SK-N-SH treated with all-trans-retinoic acid at 6 μM for 48 hours (cell line): Measurements from ENCODE around the gene UVRAG.

Source experiments
- ATAC-seq: fragments of 200-7000 bp; cut with Tn5 transposase; 3 replicates; pipeline ENCODE4 v1.9.1; 2020; ENCODE audit warnings: mild to moderate bottlenecking, moderate library complexity
- ARNTL ChIP-seq: fragments of 450-650 bp; formaldehyde crosslinking; IDR thresholded peaks from 2 replicates; pipeline ENCODE4 v1.5.0; 2020; ENCODE audit warnings: low read depth, mild to moderate bottlenecking, moderate library complexity, borderline replicate concordance
- BACH2 ChIP-seq: fragments of 250-450 bp; sonication (Bioruptor Pico); IDR thresholded peaks from 2 replicates; pipeline ENCODE4 v1.9.0; 2021; ENCODE audit warnings: mild to moderate bottlenecking, borderline replicate concordance
- CREB5 ChIP-seq: fragments of 250-450 bp; sonication (Bioruptor Pico); IDR thresholded peaks from 2 replicates; pipeline ENCODE4 v1.5.1; 2020; ENCODE audit warnings: low read depth, mild to moderate bottlenecking, moderate library complexity
- CSDC2 ChIP-seq: fragments of 250-450 bp; sonication (Bioruptor Pico); IDR thresholded peaks from 2 replicates; pipeline ENCODE4 v1.5.0; 2020; ENCODE audit warnings: mild to moderate bottlenecking, moderate library complexity
- CSRNP3 ChIP-seq: fragments of 250-450 bp; sonication (Bioruptor Pico); IDR thresholded peaks from 2 replicates; pipeline ENCODE4 v1.5.1; 2021; ENCODE audit warnings: mild to moderate bottlenecking, moderate library complexity
- ESRRG ChIP-seq: fragments of 250-450 bp; sonication (Bioruptor Pico); IDR thresholded peaks from 2 replicates; pipeline ENCODE4 v1.6.1; 2021; ENCODE audit warnings: mild to moderate bottlenecking
- ISL1 ChIP-seq: fragments of 250-450 bp; sonication (Bioruptor Pico); IDR thresholded peaks from 2 replicates; pipeline ENCODE4 v2.1.2; 2022; ENCODE audit warnings: mild to moderate bottlenecking, moderate library complexity
- OSR1 ChIP-seq: fragments of 250-450 bp; sonication (Bioruptor Pico); IDR thresholded peaks from 2 replicates; pipeline ENCODE4 v1.8.0; 2022; ENCODE audit warnings: moderate library complexity, mild to moderate bottlenecking, inconsistent platforms
- PATZ1 ChIP-seq: fragments of 250-450 bp; sonication (Bioruptor Pico); IDR thresholded peaks from 2 replicates; pipeline ENCODE4 v1.8.0; 2020; ENCODE audit warnings: mild to moderate bottlenecking, moderate library complexity, borderline replicate concordance
- POU6F1 ChIP-seq: fragments of 250-450 bp; sonication (Bioruptor Pico); IDR thresholded peaks from 2 replicates; pipeline ENCODE4 v1.8.0; 2021; ENCODE audit warnings: low read depth, mild to moderate bottlenecking, moderate library complexity, borderline replicate concordance
- PPARA ChIP-seq: fragments of 250-450 bp; sonication (Bioruptor Pico); IDR thresholded peaks from 2 replicates; pipeline ENCODE4 v1.5.0; 2020; ENCODE audit warnings: mild to moderate bottlenecking, borderline replicate concordance
- RARB ChIP-seq: fragments of 250-450 bp; sonication (Bioruptor Pico); IDR thresholded peaks from 2 replicates; pipeline ENCODE4 v1.8.0; 2021; ENCODE audit warnings: mild to moderate bottlenecking, moderate library complexity
- SNAI2 ChIP-seq: fragments of 250-450 bp; sonication (Bioruptor Pico); IDR thresholded peaks from 2 replicates; pipeline ENCODE4 v1.5.0; 2020; ENCODE audit warnings: mild to moderate bottlenecking, moderate library complexity
- TCF4 ChIP-seq: fragments of 250-450 bp; sonication (Bioruptor Pico); IDR thresholded peaks from 2 replicates; pipeline ENCODE4 v1.8.0; 2021; ENCODE audit warnings: mild to moderate bottlenecking, moderate library complexity, borderline replicate concordance
- TOX ChIP-seq: fragments of 250-450 bp; sonication (Bioruptor Pico); IDR thresholded peaks from 2 replicates; pipeline ENCODE4 v1.8.0; 2021; ENCODE audit warnings: mild to moderate bottlenecking, moderate library complexity, borderline replicate concordance
- TSHZ2 ChIP-seq: fragments of 250-450 bp; sonication (Bioruptor Pico); IDR thresholded peaks from 2 replicates; pipeline ENCODE4 v1.5.0; 2020; ENCODE audit warnings: mild to moderate bottlenecking, moderate library complexity
- ZFP3 ChIP-seq: fragments of 250-450 bp; sonication (Bioruptor Pico); IDR thresholded peaks from 2 replicates; pipeline ENCODE4 v1.5.0; 2020; ENCODE audit warnings: mild to moderate bottlenecking, moderate library complexity
- ZFP30 ChIP-seq: fragments of 450-650 bp; formaldehyde crosslinking; IDR thresholded peaks from 2 replicates; pipeline ENCODE4 v1.5.0; 2022; ENCODE audit warnings: mild to moderate bottlenecking, moderate library complexity
- ZNF70 ChIP-seq: fragments of 450-650 bp; formaldehyde crosslinking; IDR thresholded peaks from 2 replicates; pipeline ENCODE4 v1.5.0; 2020; ENCODE audit warnings: mild to moderate bottlenecking, moderate library complexity
- ZNF8 ChIP-seq: fragments of 450-650 bp; formaldehyde crosslinking; IDR thresholded peaks from 2 replicates; pipeline ENCODE4 v1.5.0; 2020; ENCODE audit warnings: mild to moderate bottlenecking, moderate library complexity

UVRAG gene

GRCh38 chr11:75778962-75779361, 36.0 kb upstream of the UVRAG start:
- no peak for TF ChIP-seq ESRRG (CRISPR knock-in tag)
- TF ChIP-seq BACH2 (CRISPR knock-in tag): no peak
- no peak for TF ChIP-seq ARNTL
- no peak for TF ChIP-seq ZFP3 (CRISPR knock-in tag)
- TF ChIP-seq CREB5: no peak
- no peak for TF ChIP-seq TCF4
- TF ChIP-seq RARB (CRISPR knock-in tag): no peak
- no peak for ATAC-seq

- no peak for ATAC-seq
- TF ChIP-seq ZNF8 (CRISPR knock-in tag) (no peak), SNAI2 (no peak), BACH2 (CRISPR knock-in tag) (no peak), ISL1 (CRISPR knock-in tag) (no peak), CSRNP3 (CRISPR knock-in tag) (no peak), RARB (CRISPR knock-in tag) (no peak)
Measured at GRCh38 chr11:75779960-75780359, 35.0 kb upstream of the UVRAG start.

- no peak for ATAC-seq
- TF ChIP-seq TOX (CRISPR knock-in tag) (no peak), CSDC2 (CRISPR knock-in tag) (no peak), TCF4 (no peak), TSHZ2 (CRISPR knock-in tag) (no peak), RARB (CRISPR knock-in tag) (no peak), PATZ1 (CRISPR knock-in tag) (no peak), ZNF8 (CRISPR knock-in tag) (no peak), BACH2 (CRISPR knock-in tag) (no peak), ZFP30 (CRISPR knock-in tag) (no peak), PPARA (CRISPR knock-in tag) (no peak), ESRRG (CRISPR knock-in tag) (no peak), POU6F1 (CRISPR knock-in tag) (no peak)
Measured at GRCh38 chr11:75780888-75781287, 34.1 kb upstream of the UVRAG start.

GRCh38 chr11:75781296-75781695, 33.7 kb upstream of the UVRAG start:
- ATAC-seq: no peak
- TF ChIP-seq ZFP30 (CRISPR knock-in tag) (no peak), OSR1 (no peak), ZNF70 (CRISPR knock-in tag) (no peak), ARNTL (no peak), ZNF8 (CRISPR knock-in tag) (no peak), ZFP3 (CRISPR knock-in tag) (no peak), PPARA (CRISPR knock-in tag) (no peak), ISL1 (CRISPR knock-in tag) (no peak)
